ENCODE data around the gene REXO5. TPM values are rescaled to one million over a fixed set of nuclear protein-coding genes. Genes with fewer than 3 reads are reported as not detected.

The REXO5 gene
- total RNA-seq, 1 experiment from 2014 or later: 9.1 TPM

DNA sequence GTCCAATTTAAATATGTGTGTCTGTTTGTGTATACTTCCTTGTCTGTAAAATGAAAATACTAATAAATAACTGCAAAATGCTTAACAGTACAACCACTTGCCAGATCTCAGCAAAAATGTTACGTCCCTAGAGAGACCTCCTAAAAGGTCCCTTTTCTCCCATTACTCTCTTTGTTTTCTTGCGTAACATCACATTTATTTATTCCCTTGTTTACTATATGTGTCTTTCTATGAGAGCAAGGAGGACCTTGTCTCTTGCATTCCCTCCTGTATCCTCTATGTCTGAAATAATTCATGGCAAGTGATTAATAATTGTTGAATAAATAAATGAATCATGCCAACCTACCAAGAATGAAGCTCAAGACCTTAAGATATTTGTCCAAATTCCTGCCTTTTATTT is 40.6 kb upstream of the REXO5 start:
- intact Hi-C loops (cut with micrococcal nuclease; ENCODE audit: unreplicated experiment): no loop called here
- DNase-seq (ENCODE audit: low spot score): no peak
- TF ChIP-seq, protein P1, sequence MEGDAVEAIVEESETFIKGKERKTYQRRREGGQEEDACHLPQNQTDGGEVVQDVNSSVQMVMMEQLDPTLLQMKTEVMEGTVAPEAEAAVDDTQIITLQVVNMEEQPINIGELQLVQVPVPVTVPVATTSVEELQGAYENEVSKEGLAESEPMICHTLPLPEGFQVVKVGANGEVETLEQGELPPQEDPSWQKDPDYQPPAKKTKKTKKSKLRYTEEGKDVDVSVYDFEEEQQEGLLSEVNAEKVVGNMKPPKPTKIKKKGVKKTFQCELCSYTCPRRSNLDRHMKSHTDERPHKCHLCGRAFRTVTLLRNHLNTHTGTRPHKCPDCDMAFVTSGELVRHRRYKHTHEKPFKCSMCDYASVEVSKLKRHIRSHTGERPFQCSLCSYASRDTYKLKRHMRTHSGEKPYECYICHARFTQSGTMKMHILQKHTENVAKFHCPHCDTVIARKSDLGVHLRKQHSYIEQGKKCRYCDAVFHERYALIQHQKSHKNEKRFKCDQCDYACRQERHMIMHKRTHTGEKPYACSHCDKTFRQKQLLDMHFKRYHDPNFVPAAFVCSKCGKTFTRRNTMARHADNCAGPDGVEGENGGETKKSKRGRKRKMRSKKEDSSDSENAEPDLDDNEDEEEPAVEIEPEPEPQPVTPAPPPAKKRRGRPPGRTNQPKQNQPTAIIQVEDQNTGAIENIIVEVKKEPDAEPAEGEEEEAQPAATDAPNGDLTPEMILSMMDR (conservative IDR thresholded peaks at IDR 0.05; ENCODE audit: low read depth, low read length): no peak
- no peak for TF ChIP-seq EZH2 (IDR thresholded peaks at IDR 0.05; ENCODE audit: borderline replicate concordance, low read depth, low read length, poor library complexity, severe bottlenecking)
- POLR2A ChIA-PET (ENCODE audit: low non-redundant PET): no interaction called here
- CTCF ChIA-PET: no interaction called here
- Histone ChIP-seq H3K4me1 (ENCODE audit: insufficient read depth, low read length, poor library complexity, severe bottlenecking) (peaks cover 4% of the 10 kb centered on the region), H3K36me3 (ENCODE audit: insufficient read depth, low read length, poor library complexity, severe bottlenecking) (no peaks in the 10 kb centered on the region), H3K9me3 (ENCODE audit: low read depth, low read length, poor library complexity, severe bottlenecking) (peaks cover 4% of the 10 kb centered on the region), H3K27ac (ENCODE audit: low read depth, low read length, poor library complexity, severe bottlenecking) (no peak overlapping the region), H3K27me3 (replicated peaks; ENCODE audit: insufficient read depth, low read depth, low read length, poor library complexity) (peaks cover 15% of the 10 kb centered on the region), H3K4me3 (ENCODE audit: low read depth, low read length, poor library complexity, severe bottlenecking) (no peak overlapping the region)
- no TSS peak for BruUV-seq (replicated peaks)

DNA sequence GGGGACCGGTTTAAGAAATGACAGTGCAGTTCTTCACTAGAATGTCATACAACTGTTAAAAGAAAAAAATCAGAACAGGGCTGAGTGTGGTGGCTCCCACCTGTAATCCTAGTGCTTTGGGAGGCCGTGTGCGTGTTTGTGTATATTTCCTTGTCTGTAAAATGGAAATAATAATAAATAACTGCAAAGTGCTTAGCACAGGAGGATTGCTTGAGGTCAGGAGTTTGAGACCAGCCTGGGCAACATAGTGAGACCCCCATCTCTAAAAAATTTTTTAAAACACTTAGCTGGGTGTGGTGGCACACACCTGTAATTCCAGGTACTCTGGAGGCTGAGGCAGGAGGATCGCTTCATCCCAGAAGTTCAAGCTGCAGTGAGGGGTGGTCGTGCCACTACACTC is 40.0 kb upstream of the REXO5 start:
- no peak for DNase-seq (ENCODE audit: low spot score)
- CTCF ChIA-PET: no interaction called here
- no peak overlapping the region for H3K27ac ChIP-seq (ENCODE audit: low read depth, low read length, poor library complexity, severe bottlenecking)
- intact Hi-C loops (cut with micrococcal nuclease; ENCODE audit: unreplicated experiment): no loop called here
- H3K27me3 ChIP-seq (replicated peaks; ENCODE audit: insufficient read depth, low read depth, low read length, poor library complexity): peaks cover 15% of the 10 kb centered on the region
- POLR2A ChIA-PET (ENCODE audit: low non-redundant PET): no interaction called here
- TF ChIP-seq EZH2 (IDR thresholded peaks at IDR 0.05; ENCODE audit: borderline replicate concordance, low read depth, low read length, poor library complexity, severe bottlenecking): no peak
- TF ChIP-seq, protein P1 (conservative IDR thresholded peaks at IDR 0.05; ENCODE audit: low read depth, low read length): no peak
- no peak overlapping the region for H3K4me3 ChIP-seq (ENCODE audit: low read depth, low read length, poor library complexity, severe bottlenecking)
- H3K9me3 ChIP-seq (ENCODE audit: low read depth, low read length, poor library complexity, severe bottlenecking): peaks cover 4% of the 10 kb centered on the region
- BruUV-seq (replicated peaks): no TSS peak
- H3K36me3 ChIP-seq (ENCODE audit: insufficient read depth, low read length, poor library complexity, severe bottlenecking): no peaks in the 10 kb centered on the region
- peaks cover 4% of the 10 kb centered on the region for H3K4me1 ChIP-seq (ENCODE audit: insufficient read depth, low read length, poor library complexity, severe bottlenecking)

DNA sequence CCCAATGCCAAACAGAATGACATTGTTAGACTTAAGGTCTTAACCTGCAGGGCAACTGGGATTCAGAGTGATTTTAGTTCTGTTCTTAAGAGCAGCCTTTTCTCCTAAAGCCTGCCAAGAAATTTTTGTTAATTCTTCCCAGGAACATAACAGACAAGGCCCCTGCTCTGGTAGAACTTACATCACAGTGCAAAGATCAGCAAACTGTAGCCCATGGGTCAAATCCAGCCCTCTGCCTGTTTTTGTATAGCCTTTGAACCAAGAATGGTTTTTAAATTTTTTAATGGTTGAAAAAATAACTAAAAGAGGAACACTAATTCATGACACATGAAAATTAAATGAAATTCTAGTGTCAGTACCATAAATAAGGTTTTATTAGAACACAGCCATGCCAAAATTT is 38.8 kb upstream of the REXO5 start:
- POLR2A ChIA-PET (ENCODE audit: low non-redundant PET): no interaction called here
- intact Hi-C loops (cut with micrococcal nuclease; ENCODE audit: unreplicated experiment): no loop called here
- Histone ChIP-seq H3K4me1 (ENCODE audit: insufficient read depth, low read length, poor library complexity, severe bottlenecking) (peaks cover 4% of the 10 kb centered on the region), H3K4me3 (ENCODE audit: low read depth, low read length, poor library complexity, severe bottlenecking) (no peak overlapping the region), H3K27ac (ENCODE audit: low read depth, low read length, poor library complexity, severe bottlenecking) (no peak overlapping the region), H3K9me3 (ENCODE audit: low read depth, low read length, poor library complexity, severe bottlenecking) (peaks cover 3% of the 10 kb centered on the region), H3K27me3 (replicated peaks; ENCODE audit: insufficient read depth, low read depth, low read length, poor library complexity) (peaks cover 15% of the 10 kb centered on the region), H3K36me3 (ENCODE audit: insufficient read depth, low read length, poor library complexity, severe bottlenecking) (no peaks in the 10 kb centered on the region)
- CTCF ChIA-PET: no interaction called here
- BruUV-seq (replicated peaks): no TSS peak
- no peak for DNase-seq (ENCODE audit: low spot score)
- TF ChIP-seq, protein P1 (conservative IDR thresholded peaks at IDR 0.05; ENCODE audit: low read depth, low read length): no peak
- no peak for TF ChIP-seq EZH2 (IDR thresholded peaks at IDR 0.05; ENCODE audit: borderline replicate concordance, low read depth, low read length, poor library complexity, severe bottlenecking)
